Ovary (tissue), 3 donors: Measurements from ENCODE around the gene NT5C2.

Source experiments
- CTCF ChIP-seq, 3 donors: fragments of 450-650 bp in 2 of 3; fragments of 200-600 bp in 1 of 3; IDR thresholded peaks; one replicate each; pipeline versions ENCODE4 v1.5.1 to v1.8.0; 2016 to 2022; ENCODE audit warnings: antibody characterized with exemption in 3 of 3, mild to moderate bottlenecking in 1 of 3
- POLR2A ChIP-seq: fragments of 450-650 bp; IDR thresholded peaks from one replicate; pipeline ENCODE4 v1.6.1; 2017; ENCODE audit warnings: antibody characterized with exemption, mild to moderate bottlenecking, moderate library complexity
- donor health status: DM: no; HTN: no; CAD: no.

GRCh38 chr10:103098240-103098639, 94.8 kb downstream of the NT5C2 start:
- TF ChIP-seq CTCF (IDR thresholded peaks at IDR 0.05) (no peak), POLR2A (no peak)
